HuH-7.5 (cell line): ENCODE data around the gene HS1BP3.

Experiments used
- DNase-seq: peaks from one replicate; pipeline ENCODE4 v3.0.0; 2011; ENCODE audit warnings: low spot score

The HS1BP3 gene

DNA sequence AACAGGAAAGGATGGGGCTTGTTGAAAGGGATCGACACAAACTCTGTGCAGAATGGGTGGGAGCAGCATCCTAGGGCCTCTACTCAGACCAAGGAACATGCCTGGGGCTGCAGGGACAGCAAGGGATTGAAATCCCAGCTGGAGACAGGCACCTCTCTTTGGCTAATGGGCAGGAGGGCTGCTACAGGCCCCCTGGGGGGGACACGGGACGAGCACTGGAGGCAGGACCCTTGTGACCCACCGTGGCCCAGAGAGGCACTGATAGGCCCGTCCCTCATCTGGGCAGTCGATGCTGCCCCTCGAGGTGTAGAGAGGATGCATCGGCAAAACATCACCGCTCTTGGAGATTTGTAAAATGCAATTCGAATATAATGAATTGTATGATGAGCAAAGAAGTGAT is 5.1 kb downstream of the HS1BP3 start:
- DNase-seq = no peak

DNA sequence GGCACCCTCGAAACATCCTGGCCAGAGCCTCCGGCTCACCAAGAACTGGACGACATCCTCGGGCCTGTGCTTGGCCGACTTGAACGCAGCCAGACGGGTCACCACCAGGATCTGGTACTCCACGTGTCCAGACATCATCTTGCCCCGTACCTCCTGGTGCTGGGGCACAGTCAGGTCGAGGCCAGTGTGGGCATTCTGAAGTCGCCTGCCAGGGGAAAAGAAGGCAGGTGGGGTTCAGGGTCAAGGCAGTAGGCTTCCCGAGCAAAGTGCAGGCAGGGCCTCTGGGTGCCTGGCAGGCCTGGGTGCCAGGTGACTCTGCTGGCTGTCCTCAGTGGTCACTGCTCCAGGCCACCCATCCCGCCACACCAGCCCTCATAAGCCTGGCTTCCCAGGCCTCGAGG is 5.6 kb downstream of the HS1BP3 start:
- no peak for DNase-seq

DNA sequence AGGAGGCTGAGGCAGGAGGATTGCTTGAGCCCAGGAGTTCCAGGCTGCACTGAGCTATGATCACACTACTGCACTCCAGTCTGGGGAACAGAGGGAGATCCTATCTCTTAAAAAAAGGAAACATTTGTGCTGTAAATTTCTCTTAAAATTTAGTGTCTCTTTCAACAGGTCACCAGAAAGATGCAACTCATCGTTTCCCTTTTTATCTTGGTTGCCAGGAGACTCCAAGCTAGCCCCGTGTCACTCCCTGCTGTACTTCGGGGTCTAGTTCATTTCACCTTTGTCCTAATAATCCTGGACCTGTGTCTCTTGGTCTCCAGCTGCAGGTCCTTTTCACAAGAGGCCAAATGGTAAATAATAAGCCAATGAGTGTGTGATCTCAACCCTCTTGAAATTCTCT is 7.1 kb downstream of the HS1BP3 start:
- DNase-seq = no peak

DNA sequence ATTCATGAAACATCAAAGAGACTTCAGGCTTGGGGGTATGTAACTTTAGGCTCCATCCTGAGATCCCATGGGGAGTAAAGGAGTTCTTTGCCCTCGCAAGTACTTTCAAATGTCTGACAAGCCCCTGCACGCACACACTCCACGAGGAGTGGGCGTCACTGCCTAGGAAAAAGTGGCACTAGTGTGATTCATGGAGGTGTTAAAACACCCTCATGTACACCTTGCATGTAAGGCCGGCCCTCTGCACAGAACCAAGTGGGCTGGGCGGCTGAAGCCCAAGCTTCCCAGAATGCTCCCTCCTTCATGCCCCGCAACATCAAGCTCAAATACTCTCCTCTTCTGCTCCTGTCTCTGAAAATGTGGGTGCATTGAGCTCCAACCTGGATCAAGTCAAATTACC is 7.8 kb downstream of the HS1BP3 start:
- DNase-seq = no peak

DNA sequence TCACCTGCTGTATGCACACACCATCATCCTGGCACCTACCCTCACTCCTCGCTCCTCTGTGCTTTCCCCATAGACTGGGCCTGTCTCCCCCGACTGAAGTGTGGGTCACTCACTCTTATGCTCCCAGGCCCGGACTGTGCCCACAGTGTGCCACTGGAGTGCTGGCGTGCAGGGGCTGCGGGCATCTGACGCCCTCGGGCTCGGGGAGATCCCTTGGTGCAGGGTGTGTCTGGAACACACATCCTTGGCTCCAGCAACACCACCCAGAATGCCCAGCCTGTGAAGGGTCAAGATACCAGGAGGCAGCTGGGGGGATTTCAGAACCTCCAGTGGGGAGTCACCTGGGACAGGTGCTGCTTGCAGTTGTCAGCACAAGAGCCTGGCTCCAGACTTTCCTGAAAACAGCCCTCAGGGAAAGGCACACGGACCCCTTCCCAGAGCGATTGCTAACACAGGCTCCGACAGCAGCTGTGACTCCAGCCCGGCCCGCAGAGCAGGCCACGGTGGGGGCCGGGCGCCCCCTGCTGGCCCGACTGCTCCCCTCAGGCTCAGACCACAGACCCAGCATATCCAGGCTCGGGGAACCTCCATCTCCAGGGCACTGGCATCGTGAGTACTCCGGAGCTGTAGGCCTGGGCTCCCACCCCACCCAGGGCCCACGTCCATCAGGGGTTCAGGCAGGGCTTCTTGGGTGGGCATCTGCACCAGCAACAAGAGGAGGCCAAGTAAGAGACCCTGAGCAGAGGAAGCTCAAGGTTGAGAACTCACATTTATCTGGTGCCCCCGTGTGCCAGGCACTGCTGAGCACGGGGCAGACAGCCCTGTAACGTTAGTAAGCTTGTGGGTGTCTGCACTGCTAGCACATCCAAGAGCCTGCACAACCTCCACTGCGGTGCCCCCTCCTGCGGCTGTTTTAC is 8.6 kb downstream of the HS1BP3 start:
- DNase-seq = peak; percentile 95

DNA sequence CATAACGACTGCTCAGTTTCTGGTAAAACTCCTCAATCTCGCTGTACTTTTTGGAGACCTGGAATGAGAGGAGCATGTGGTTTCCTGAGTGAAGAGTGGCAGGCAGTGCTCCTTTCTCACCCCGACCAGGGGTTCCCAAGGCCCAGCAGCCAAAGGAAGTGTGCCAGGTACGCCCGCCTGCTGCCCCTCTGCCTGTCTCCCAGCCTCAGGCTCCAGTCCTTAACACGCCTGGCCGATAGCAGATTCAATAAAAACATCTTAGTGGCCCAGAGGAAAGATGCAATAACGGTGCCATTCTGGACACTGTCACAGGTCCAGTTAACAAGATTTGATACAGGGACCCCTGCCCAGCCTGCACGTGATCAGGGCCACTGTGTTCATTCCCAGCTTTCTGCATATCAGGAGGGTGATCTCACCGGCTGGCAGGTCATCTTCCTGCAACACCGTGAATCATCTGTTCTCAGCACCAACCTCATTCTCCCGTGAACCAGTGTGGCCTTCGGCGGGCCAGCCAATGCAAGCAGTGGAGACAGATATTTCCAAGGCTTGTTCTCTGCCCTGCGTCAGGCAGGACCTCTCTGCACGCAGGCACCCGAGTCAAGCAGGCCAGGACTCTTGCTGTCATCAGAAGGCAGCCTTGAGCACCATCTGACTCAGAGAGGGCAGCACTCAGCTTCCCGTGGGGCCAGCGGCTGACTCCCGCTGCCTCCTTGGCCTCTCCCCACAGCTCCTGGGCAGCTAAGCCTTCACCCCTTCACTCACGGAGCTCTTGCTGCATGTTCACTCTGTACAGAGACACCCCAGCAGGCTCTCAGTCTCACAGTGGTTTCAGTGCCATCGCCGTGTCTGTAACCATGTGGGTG is 9.5 kb downstream of the HS1BP3 start:
- DNase-seq = no peak

DNA sequence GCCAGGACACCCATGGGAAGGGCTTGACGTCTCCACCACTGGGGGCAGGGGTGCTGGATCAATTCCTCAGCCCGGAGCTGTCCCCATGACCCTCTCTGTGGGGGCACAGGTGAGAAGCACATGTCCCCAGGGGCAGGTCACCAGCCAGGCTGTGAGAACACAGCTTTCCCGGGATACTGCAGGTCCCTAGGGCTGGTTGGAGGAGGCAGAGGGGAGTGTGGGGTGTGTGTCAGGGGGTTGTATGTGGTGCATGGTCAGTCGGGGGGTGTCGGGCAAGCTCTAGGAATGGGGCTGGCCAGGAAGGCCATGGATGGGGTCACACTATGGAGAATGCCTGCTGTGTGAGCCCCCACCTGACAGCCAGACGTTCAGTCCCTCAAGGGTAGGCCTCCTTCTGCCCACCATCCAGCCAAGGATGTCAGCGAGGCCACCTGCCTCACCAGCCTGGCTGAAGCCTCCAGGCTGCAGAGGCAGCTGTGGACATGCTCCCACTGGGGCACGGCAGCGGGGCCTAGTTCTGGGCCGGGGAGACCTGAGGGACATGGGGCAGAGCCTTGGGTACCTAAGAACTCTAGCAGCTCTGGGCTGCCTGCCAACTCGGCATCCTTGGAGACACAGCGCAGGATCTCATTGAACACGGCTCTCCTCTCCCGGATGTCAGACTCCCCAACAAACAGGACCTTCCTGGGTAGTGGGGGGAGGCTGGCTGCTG is 10.3 kb downstream of the HS1BP3 start:
- DNase-seq = no peak

DNA sequence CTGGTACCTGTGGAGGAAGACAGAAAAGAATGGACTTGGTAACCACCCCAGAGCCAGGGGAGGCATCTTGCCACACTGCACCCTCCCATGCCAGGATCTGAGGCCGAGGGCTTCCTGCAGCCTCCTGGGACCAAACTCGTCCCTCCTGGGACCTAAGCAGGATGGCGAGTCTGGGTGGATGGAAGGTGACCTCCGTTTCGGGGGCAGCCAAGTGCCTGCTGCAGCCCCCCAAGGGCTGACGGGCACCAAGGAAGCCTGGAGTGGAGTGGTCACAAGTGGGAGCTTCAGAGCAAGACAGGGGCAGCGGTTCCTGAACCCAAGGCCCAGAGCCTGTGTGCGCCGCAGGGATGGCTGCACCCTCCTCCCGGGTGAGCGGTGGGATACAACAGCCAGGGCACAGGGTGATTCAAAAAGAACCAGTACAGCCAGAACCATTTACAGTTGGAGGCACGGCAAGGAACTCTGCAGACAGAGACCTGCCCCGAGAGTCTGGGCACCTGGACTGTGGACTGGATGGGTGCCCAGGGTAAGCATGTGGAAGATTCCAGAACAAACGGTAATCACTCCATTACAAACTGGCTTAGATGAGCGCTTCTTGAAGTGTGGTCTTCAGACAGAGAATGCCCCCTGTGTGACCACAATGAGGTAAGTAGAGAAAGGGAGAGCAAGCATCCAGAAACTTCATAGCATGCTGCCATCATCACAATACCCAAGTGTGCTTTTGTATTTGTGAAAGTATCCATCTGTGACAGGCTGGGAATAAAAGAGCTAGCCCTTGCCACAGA is 12.1 kb downstream of the HS1BP3 start:
- DNase-seq = no peak

DNA sequence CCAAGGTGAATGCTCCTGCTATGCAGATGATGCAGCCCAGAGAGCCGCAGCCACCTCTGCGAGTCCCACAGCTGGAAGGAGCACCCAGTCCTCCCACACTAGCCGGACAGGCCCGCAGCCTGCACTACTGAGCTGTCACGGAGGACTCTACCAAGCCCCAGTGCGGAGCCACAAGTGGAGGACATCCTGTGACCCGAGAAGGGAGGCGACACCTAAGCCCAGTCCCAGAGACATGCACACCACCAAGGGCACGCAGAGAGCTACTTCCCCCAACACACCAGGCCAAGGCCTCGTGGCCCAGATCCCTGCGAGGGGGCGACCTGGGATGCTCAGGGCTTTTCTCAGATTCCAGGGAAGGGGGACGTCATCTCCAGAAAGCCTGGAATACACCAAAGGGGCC is 12.9 kb downstream of the HS1BP3 start:
- DNase-seq = no peak

DNA sequence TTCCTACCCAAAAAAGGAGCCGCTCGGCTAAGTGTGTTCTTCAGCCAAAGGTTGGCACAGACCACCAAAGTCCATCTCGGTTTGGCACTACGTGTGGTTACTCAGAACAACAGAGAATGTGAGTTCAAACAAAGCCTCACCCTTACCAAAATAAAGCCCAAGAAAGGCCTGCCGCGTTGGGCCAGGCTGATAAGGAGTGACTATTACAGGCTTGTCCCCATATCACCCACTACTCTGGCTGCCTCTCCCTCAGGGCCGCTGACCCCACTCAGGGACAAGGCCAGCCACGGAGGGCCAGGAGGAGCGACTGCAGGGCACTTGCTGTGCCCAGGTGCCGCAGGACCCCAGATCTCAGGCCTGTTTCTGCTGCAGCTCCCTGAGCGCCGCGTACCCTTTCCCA is 13.8 kb downstream of the HS1BP3 start:
- DNase-seq = no peak

DNA sequence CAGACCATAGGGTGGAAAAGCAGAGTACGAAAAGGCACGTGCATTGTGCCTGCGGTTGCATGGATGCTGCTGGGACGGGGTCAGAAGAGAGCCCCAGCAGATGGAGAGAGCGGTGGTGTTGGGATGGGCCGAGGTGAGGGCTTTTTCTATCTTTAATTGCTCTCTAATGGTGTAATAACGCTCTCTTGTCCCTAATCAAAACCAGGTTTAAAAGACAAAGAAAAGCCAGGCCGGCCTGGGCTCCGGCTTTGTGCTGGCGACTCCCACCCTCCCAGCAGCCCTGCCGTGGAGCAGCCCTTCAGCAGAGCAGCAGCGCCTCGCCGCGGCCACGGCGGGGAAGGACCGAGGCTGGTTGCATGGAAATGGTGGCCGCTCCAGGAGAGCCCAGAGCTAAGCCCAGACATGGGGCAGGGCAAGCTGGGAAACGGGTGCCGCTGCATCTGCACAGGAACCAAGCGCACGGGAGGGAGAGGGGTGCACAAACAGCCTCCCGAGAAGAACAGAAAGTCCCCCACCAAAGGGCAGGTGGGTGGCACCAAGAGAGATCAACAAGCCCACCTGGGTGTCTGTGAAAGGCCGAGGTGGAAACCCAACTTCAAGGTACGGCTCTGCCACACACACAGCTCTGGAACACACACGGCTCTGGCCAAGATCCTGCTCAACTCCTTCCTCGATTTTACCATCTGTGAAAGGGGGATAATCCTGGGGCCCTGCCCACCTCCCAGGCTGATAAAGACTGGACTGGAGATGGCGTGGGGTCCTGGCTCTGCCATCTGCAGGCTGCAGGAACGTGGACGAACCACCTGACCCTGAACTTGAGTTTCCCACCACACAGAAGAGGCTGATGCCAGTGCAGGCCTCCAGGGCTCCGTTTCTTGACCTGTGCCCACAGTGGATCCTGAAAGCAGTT is 15.0 kb downstream of the HS1BP3 start:
- DNase-seq = peak; percentile 93

DNA sequence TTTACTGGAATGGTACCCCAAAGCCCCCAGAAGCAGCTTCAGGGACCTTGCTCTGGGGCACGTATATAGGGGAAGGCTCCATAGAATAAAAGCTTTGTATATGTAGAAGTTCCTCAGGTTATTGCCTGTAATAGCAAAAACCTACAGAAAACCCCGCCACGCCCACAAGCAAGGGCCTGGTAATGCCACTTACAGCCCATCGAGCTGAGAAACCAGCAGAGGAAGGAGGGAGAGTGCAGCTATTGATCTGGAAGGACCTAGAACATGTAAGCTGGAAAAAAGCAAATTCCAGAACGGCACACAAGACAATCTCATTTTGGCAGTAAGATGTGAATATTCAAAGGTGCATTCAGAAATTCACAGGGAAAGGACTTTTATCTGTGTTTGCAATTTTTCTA is 15.8 kb downstream of the HS1BP3 start:
- no peak for DNase-seq

DNA sequence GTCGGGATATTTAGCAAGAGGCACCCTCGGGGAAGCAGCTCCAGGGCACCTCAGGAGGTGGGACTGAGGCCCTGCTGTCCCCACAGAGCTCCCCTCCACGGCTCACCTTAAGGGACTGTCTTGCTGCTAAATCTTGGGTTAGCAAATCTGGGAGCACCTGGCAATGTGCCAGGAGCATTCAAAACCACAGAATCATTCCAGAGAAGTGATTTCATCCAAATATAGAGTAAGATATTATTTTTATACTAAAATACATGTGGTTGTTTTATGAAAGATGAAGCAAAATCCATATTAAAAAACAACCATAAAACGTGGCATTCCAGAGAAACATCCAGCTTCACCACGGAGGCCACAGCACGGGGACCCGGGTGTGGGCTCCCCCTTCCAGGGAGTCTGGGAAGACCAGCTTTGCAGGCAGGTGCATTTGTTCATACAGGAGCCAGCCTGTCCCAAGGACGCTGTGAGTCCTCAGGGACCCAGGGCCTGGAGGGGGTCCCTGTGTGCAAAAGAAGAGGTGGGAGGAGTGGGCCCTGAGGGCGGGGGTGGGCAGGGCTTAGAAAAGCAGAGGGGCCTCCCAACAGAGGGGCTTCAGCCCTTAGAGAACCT is 16.3 kb downstream of the HS1BP3 start:
- DNase-seq = no peak

DNA sequence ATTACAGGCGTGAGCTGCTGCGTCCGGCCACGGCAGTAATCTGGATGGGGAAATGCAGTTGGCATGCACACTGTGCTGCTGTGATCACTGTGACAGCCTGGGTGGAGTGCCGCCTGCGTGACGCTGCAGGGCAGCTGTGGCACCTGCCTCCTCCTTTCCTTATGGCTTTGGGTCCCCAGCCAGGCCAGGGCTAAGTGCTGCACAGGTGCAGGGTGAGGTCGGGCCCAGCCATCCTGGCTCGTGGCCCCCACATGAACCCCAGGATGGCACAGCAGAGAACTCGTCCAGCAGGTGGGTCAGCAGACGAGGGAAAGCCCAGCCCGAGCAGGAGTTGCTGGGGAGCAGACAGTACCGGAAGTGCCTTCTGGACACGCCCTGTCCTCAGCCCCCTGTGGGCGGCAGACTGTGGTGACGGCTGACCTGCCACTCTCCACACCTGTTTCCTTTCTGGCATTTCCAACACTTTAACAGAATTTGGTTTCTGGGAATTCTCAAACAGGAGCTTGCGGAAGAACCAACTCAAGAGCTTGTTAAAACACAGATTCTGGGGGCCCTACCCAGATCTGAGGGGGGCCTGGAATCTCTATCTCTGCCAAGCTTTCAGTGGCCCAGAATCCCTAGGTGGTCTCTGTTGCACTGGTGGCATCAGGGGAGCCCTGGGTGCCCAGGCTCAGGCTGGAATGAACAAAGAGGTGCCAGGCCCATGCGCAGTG is 16.9 kb downstream of the HS1BP3 start:
- DNase-seq = peak; percentile 31

DNA sequence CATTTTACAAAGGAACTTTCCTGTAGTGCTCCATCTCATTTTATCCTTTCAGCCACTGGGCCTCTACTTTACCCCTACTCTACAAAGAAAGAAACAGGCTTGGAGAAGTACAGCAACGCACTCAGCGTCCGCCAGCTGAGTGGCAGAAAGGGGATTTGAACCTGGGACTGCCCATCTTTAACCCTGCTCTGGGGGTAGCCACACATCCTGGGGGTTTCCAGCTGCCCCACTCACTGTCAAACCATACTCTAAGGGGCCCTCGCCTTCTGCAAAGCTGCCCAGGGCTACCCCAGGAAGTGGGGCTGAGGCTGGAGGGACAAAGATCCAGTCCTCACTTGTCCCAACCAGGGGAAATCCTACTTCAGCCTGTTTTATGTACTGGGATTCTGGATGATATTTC is 17.9 kb downstream of the HS1BP3 start:
- DNase-seq = no peak

DNA sequence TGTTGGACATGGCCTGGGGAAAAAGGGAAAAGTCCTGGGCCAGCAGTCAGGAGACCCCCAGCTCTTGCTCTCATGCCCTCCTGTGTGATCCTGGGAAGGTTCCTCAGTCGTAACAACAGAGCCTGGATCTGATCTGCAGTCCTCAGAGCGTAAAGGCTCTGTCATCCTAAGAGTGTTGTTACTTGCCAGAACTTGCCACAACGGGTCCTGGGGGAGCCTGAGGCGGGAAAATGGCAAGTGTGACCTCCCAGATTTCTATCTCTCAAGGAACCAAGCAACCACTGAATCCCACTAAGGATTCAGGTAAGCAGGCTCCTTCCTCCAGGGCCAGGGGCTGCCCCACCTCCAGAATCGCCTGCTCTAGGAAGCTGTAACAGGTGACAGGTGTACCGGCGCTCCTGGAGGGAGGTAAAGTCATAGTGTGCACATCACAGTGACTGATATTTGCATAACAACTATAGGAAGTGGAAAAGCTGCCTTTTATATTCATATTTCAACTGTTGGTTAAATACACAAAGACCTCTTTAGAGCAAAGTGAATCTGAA is 18.4 kb downstream of the HS1BP3 start:
- DNase-seq = no peak

DNA sequence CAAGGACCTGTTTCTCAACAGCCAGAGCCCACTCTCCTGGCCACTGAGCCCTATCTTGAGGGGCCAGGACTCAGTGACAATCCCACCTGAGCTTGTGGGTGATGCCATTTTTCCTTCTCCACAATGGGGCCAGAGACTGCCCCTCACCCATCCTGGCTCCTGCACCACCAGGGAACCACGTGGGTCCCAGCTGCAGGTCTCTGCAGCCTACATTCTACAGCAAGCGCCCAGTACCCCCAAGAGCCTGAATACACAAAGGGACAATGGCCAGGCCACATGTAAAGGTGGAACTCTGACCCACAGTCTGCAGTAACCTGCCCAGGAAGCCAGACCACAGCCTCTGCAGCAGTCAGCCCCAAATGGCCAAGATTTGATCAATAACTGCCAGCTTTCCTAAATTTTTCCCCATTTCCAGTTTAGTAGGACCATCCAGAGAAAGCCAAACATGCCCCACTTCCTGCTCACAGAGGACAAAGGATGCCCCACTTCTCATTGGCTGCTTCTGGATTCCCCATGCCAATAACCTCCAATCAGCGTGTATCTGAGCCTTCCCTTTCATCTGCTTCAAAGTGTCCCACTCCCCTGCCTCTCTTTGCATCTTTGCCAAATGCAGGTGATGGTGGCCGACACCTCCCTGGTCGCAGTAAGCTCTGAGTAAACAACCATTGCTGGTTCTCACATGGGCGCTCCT is 19.1 kb downstream of the HS1BP3 start:
- DNase-seq = no peak

DNA sequence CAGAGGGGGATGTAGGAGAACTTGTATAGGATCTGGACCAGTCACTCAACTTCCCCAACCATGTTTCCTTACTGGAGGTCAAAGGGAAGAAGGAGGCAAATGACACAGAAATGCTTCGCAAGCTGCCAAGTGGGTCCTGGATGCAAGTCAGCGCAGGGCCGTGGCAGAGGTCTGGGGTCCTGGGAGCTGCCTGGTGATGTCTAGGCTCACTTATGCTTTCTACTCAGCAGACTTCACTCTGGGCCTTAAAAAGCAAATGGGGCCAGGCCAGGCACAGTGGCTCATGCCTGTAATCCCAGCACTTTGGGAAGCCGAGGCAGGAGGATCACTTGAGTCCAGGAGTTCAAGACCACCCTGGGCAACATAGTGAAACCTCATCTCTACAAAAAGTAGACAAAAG is 19.9 kb downstream of the HS1BP3 start:
- DNase-seq = no peak
